Fibroblast of peridontal ligament (primary cell): Measurements from ENCODE around the gene RMI2.

Experiments used
- DNase-seq: peaks from one replicate; pipeline ENCODE4 v3.0.0-alpha.2; 2010; ENCODE audit errors: extremely low read depth

The RMI2 gene

DNA sequence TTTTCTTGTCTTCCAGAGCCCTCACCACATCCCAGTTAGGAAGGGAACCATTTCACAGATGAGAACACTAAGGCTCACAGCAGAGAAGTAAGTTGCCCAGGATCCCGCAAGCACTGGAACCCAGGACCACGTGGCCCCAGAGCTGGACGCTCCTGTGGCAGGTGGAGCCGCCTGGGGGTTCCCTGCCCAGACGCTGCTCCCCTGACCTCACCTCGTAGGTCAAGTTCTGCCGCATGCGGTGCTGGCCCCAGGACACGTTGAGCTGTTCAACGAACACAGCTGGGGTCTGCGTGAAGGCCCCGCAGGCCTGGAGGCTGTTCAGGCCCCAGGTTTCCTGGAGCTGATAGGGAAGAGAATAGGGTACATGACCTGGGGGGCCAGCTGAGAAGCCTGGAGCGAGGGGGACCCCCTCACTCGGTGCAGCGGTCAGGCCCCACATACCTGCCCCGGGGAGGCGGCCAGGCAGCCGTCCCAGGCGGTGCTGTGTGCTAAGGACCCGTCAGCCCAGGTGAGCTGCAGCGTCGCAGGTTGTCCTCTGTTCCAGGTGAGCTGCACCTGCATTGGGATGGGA lies 54.1 kb downstream of the RMI2 start:
- no peak for DNase-seq

DNA sequence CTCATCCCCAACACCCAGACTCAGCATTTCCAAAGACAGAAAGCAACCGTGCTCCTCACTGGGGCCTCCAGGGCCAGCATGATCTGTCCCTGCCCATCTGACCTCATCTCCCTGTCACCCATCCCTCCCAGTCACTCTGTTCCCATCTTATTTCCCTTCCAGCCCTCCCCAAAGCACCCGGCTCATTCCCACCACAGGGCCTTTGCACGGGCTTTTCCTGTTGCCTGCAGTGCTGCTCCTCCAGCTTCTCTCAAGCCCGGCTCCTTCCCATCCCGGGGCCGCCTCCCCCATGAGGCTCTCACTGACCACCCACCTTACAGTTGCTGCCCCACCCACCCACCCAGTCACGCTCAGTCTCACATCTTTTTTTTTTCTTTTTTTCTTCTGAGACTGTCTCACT lies 54.8 kb downstream of the RMI2 start:
- no peak for DNase-seq
